HG03558 (cell line): ENCODE results near the gene FBXL15.

ENCODE experiments used
- ATAC-seq: cut with Tn5 transposase; IDR thresholded peaks from one replicate; pipeline ENCODE4 v1.9.1; 2021; ENCODE audit warnings: moderate number of reproducible peaks; ENCODE audit not compliant: unreplicated experiment; ENCODE audit errors: extremely low read depth

The FBXL15 gene

DNA sequence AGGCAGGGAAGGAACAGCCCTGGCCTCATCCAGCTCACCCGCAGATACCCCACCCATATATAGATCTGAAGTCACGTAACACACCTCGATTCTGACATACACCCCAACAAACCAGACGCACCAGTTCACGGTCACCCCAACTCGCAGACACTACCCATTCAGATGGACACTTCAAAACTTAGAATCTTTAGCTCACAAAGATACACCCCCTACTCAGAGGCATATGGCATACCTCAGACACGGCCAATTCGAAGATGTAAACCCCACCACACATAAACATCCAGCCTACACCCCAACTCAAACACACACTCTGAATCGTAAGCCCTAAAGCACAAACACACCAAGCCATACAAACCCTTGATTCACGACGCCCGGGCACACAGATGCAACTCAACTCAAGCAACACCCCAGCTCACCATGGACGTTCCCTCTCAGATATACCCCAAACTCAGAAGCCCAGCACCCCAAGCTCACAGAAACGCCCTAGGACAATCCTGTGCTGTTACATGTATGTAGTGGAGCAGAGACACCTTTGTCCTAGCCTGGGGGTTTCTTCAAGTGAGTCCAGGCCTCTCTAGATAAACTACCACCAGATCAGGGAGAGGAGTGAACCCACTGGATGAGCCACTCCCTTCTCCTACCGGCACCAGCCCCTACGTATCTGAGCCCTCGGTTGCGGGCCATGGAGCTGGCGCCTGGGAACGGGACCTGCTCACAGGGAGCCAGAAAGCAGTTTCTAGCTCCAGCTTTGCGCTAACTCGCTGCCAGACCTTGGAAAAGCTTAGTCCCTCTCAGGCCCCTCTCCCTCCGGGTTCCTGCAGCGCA lies 10.8 kb upstream of the FBXL15 start:
- ATAC-seq, result no peak

DNA sequence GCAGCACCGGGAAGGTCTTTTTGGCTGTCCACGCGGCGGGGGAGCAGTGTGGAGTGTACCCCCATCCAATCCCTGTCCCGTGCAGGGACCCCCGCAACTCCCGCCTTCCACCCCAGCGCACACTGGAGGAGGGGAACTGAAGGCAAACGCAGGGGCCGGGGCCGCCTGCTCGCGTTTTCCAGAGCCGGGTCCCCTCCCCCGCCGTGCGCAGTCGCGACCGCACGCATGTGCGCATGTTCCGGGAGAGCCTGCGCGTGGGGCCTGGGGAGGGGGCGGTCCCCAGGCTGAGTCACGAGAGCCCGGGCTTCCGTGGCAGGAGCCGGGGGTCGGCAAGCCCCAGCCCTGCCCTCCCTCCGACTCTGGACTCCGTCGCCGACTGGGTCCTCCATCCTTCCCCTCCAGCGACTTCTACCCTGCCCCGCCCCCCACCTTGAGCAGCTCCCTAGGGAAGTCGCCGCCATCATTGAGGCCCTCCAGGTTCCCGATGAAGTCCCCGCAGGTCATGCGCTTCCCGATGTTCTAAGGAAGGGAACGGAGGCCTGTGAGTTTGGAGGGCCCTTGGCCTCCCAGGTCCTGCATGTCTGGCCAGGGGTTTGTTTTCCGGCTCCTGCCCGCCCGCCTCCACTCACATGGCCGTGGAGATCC lies 10.1 kb upstream of the FBXL15 start:
- ATAC-seq, result no peak

DNA sequence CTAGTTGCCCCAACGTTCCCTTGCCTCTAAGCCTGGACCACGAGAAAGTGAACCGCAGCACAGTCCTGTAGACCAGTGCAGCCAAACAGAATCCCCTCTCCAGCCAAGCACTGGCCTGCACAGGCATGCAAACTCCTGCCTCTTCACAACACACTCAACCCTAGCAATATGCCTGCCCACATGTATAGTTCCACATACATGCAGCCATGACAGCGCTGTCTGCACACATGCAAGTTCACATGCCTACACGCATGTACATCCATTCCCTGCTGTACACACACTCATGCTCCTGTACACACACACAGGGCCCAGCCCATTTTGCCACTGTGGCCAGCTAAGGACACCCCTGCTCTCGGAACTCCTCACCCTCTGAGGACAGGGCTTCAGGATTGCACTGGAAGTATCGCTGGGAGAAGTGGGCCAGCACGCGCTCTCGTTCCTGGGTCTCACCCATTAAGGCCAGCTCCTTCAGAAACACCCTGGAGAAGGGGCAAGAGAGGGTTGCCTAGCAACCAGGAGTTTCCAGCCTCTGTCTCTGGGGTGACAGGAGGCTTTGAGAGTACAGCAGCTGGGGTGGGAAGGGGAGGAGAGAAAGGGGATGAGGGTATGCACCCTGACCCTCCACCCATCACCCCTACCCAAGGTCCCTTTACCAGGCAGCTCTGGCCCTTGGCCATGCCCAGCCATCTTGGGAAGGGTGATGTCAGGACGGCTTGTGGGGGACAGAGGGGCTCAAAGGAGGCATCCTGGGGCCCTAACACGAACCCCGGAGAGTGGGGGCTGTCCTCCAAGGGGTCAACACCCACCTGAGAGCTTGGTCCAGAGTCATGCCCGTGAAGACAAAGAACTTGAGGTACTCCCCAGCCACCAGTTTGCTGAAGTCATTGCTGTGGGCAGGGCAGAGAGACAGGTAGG lies 9.0 kb upstream of the FBXL15 start:
- ATAC-seq, result no peak

DNA sequence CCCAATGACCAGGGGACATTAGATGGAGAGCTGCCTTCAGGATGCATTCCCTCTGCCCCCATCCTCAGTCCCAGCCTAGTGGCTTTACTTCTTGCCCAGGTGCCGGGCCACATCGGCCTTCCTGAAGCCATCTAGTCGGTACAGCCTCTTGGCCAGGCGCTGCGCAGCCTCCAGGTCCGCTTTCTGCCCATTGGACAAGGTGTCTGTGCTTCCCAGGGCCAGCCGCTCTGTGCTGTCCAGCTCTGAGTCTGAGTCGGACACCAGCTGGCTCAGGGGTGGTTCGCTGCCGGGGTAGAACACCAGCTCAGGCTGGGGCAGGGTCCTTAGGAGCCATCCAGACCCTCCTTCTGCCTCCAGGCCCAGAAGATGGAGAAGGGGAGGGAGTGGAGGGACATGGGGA lies 8.3 kb upstream of the FBXL15 start:
- ATAC-seq, result no peak

DNA sequence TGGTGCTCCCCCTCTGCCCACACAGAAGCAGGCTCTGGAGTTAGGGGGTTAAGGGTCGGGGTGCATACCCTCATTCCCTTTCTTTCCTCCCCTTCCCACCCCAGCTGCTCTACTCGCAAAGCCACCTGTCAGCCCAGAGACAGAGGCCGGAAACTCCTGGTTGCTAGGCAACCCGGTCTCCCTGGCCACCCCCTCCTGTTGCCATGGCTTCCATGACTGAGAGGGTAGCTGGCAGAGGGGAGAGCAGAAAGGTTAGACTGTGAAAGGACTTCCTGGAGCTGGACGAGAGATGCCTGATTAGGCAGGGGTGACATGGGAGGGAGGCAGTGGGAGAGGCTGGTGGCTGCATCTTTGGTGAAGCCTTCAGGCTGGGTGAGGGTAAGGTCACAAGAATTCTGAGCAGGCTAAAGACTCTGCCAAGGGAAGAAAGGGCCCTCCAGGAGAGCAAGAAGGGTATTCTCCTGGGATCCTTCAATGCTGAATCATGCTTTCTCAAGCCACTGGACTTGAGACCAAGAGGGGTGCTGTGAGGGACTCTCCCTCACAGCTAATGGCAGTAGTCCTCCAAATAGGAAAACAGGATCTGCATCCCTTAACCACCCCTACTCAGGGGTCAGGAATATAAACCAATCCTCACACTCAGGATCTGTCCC lies 7.5 kb upstream of the FBXL15 start:
- no peak for ATAC-seq

DNA sequence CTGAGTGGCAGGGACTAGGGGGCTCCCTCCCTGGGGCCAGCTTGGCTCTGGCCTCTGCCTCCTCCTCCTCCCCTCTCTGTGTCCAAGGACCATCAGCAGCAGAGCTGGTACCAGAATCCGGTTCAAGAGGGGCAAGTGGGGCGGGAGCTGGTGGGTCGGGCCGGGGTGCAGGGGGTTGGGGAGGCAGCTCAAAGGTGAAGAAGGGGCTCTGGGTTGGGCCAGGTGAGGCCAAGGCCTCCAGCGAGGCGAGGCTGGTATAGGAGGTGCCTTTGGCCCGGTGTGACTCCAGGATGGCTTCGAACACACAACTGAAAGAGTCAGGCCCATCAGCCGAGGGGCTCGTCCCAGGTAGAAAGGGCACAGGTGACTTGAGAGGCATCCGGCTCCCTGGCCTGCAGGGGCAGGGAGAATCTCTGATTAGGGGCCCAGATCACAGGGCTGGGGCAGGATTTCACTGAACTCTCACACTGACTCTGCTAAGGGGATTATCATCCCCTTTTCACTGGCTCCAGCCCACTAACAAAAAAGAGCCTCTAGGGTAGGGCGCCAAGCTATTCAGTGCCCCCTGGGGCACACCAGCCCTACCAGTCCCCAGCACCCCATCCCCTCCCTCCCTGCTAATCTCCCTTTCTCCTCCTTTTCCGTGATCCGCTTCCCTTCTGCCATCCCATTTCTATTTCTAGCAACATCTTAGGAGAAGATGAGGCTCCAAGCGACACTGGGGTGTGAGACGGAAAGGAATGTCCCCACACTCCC lies 6.7 kb upstream of the FBXL15 start:
- ATAC-seq, result no peak

DNA sequence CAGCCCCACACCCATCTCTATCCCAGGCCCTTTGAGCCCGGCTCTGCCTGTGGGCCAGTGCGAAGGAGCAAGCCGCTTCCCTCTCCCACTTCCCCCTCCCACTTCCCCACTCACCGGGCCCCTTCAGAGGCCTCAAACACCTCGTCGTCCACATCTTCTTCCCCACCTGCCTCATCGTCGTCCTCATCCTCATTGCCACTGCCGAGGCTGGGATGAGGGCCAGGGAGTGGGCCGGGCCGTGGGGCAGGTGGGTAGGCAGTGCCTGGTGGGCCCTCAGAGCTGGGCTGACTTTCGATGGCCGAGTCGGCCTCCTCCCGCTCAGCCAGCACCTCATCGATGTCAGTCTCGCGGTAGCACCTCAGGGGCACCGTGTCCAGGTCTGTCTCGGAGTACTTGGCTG lies 5.9 kb upstream of the FBXL15 start:
- no peak for ATAC-seq

DNA sequence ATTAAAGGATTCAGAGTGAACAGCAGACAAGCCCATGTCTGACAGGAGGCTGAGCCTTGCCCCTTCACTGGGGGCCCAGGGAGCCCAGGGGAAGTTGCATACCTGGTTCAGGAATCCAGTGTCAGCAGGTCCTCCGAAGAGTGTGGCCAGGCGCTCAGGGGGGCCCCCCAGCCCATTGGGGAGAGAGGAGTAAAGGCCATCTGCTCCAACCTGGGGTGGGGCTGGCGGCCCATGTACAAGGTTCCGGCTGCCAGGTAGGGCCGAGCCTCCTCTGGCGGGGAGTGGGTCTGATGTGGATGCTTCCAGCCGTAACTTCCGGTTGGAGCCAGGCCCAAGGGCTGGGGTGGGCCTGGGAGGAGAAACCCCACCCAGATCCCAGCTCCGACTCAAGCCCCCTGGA lies 4.4 kb upstream of the FBXL15 start:
- ATAC-seq, result no peak

DNA sequence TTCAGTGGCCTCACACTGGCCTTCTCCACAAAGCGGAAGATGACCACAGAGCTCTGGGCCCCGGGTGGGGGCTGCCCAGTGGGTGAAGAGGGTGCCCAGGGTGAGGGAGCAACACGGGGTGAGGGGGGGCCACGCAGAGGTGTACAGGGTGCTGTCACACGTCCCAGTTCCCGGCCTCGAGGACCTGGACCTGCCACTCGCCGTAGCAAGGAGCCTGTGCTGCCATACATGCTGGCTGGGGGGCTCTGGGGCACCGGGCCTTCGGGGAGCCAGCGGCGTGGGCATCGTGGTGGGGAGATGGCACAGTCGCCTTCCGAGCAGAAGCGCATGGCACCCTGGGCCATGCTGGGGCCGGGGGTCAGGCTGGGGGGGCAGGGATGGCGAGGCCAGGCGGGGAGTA lies 3.9 kb upstream of the FBXL15 start:
- ATAC-seq, result no peak

DNA sequence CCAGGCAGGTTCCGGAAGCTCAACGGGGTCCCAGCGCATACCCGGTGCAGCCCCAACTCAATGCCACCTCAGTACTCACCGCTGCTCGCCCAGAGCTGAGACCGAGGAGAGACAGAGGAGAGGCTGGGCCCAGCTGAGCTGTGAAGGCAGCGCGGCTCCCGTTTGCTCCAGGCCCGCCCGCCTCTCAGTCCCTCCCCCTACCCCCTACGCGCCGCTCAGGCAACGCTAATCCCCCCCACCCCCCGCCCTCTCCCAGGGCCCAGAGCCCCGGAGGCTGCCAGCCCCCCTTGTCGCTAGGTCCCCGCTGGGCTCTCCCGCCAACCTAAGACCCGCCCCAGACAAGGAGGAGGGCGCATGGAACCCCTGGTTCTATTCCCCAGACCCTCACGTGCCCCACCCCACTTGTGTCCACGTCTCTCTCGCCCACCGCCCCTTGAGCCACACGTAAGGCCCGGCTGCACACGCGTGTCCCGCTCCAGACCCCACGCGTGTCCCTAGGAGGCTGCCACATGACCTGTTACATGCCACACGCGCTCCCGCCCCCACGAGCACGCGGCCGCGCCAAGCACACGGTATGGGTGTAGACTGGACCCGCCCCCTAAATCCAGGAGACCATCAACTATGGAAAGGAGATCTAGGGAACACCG lies 1.9 kb upstream of the FBXL15 start, which contains the start of gene PSD:
Gene PSD (minus strand): TSS at position 164 of the 647 bp plus-strand sequence. CDS start 1,747 bp downstream, outside the sequence.
- ATAC-seq, result no peak

DNA sequence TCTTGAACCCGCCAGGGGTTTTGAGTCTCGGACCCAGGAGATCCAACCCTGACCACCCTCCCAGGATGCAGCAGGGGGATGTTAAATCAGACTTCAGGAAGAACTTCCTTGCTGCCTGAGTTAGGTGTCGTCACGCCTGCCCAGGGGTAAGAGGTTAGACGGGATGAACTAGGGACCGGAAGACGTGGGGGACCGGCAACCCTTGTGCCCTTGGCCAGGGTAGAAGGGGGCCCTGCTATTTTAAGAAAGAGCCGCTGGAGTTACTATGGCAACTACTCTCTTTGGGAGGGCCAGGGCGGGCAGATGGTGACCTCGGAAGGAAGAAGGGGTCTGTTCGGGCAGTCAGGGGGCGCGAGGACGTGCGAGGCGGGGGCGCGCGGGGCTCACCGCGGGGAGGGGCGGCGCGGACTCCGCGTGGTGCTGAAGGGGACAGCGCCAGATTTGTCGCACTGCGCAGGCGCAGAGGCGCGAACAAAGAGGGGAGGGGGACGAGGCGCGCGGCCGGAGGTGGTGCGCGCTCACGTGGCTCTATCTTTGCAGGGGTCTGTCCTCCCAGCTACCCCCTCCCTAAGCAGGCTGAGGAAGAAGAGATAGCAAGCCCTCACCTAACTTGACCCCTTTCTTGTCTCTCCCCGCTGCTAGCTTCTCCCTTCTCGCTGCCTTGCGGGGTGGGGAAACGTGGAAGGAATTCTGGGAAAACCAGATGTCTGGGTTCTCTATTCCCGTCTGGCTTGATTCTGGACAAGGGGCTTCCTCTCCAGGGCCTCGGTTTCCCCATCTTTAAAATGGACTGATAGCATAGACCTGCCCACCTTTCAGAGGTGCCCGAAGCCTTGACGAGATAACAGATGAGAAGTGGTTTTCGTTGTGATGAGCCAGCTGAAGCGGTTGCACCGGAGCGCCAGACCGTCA lies 1.1 kb upstream of the FBXL15 start:
- no peak for ATAC-seq

DNA sequence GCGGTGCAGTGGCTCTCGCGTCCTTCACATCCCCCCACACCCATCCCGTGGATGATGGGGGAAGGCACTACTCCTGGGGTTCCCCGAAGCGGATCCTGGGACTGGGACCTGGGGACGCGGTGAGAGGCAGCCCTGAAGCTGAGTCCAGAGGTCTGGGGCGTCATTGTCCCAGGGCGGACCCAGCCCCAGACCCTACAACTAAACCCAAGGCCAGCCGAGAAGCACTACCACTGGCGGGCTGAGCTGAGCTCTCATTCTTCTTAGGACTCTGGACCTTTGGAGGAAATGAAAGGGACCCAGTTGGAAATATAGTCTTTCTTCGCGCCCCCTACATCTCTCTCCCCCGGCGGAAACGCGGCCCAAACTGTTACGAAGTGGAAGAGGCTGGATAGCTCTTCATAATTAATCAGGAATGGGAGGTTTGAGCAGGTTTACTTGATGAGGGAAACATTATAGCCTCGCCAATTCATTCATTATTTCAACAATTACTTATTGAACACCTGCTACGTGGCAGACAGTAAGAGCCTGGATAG lies 389 bp upstream of the FBXL15 start:
- no peak for ATAC-seq

DNA sequence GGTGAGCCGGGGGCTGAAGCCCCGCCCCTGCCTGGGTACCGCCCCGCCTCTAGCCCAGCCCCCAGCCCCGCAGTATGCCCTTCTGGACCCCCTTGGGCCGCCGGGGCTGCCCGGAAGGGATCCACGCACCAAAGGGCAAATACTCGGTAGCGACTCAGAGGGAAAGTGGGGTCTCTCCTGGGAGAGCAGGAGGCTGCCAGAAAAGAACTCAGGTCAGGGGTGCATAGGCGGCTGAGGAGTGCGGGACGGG lies 796 bp downstream of the FBXL15 start:
- ATAC-seq, result no peak

DNA sequence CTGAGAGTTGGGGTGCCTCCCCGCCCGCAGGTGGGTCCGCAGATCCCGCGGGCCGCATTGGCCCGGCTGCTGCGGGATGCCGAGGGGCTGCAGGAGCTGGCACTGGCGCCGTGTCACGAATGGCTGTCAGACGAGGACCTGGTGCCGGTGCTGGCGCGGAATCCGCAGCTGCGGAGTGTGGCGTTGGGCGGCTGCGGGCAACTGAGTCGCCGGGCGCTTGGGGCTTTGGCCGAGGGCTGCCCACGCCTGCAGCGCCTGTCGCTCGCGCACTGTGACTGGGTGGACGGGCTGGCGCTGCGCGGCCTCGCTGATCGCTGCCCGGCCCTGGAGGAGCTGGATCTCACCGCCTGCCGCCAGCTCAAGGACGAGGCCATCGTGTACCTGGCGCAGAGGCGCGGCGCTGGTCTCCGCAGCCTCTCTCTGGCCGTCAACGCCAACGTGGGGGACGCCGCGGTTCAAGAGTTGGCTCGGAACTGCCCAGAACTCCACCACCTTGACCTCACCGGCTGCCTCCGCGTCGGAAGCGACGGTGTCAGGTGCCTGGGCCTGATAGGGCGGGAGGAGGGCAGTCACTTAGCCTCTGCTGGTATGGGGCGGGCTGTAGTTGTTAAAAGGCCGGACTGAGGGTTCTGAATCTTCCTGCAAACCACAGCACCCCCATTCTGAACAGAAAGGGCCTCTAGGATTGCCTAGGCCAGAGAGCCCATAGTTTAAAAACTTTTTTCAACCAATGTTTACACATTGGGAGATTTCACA lies 1.3 kb downstream of the FBXL15 start:
- ATAC-seq, result no peak

DNA sequence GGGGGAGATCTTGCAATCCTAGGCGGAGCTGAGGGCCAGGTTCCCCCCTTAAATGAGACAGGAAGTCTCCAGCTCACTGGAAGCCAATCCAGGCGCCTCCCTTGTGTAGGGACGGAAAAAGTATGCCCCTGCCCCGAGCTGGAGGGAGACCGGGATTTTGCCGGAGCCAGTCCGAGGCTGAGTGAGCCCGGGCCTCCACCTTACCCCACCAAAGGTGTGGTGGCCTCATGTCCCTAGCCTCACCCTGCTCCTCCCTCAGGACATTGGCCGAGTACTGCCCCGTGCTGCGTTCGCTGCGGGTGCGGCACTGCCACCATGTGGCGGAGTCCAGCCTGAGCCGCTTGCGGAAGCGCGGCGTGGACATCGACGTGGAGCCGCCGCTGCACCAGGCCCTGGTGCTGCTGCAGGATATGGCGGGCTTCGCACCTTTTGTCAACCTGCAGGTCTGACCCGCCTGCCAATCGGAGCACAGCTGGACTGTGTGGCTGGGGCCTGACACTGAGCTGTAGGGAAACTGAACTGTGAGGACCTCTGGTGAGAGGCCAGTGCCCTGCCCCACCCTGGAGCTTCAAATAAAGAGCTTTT lies 2.0 kb downstream of the FBXL15 start:
- no peak for ATAC-seq

DNA sequence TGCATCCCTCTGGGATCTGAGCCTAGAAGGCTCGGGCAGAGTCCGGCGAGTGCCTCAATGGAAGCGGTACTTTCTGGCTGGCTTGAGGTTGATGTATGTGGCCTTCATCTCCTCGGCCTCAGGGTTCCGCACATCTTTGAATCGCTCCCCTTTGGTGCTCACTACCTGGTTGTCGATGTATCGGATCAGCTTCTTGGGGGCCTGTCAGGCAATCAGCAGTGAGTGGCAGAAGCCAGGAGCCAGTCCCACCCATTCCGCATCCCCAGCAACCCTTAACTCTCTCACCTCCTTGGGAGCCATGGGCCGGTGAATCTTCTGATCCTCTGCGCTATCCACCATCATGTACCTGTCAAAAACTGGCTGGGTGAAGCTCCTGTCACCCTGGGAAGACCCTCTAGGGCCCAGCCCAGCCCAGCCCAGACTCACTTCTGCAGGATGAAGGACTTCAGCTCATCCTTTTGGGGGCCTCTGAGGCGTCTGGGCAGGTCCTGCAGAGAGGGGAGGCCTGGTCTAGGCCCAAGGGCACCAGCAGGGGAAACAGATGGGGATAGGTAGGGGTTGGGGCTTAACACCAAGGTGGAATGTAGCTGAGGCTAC lies 2.8 kb downstream of the FBXL15 start:
- ATAC-seq, result no peak

DNA sequence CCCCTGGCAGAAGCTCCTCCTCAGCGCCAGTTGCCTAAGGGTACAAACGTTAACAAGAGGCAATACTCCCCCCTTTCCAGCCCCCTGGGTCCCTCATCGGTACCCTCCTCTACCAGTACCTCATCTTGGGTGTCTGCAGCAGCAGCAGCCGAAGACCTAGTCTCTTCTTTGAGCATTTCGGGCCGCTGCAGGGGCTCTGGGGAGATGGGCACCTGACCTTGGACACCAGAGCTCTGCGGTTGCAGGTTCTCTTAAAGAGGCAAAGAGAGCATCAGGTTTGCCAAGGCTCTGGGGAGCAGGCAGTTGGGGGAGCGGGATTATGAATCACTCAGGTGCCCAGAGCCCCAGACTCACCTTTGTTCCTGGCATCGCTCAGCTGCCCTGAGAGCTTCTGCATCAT lies 3.5 kb downstream of the FBXL15 start:
- ATAC-seq, result no peak
